HG03520 (cell line): ENCODE measurements around the gene FTL.
A peak's percentile ranks its signal among the peaks of the same experiment; 100 is the strongest.
"Not testable (repeated sequence)": the region's sequence is repeated elsewhere in the genome, so short reads cannot be mapped to it uniquely, and the experiment has no call there.

Experiments
- ATAC-seq: cut with Tn5 transposase; IDR thresholded peaks from one replicate; pipeline ENCODE4 v1.9.1; 2021; ENCODE audit warnings: mild to moderate bottlenecking, moderate library complexity; ENCODE audit not compliant: unreplicated experiment

FTL gene

GRCh38 chr19:48965040-48965805, at the start of gene FTL:
FTL (plus strand) TSS chr19:48965309; CDS start chr19:48965508, 199 bp downstream.
- ATAC-seq, result peak; percentile 62

- ATAC-seq, result no peak
These were observed 49.4 kb upstream of the FTL start for GRCh38 chr19:48915757-48916156.

- no peak for ATAC-seq
These were observed 47.0 kb upstream of the FTL start for GRCh38 chr19:48918071-48918470.

GRCh38 chr19:48918801-48919247, 46.3 kb upstream of the FTL start:
- ATAC-seq, result no peak

GRCh38 chr19:48919271-48919670, 45.8 kb upstream of the FTL start:
- not testable (repeated sequence) for ATAC-seq

- no peak for ATAC-seq
These were observed 44.2 kb upstream of the FTL start for GRCh38 chr19:48920949-48921348.

GRCh38 chr19:48921721-48922500, 43.2 kb upstream of the FTL start:
- ATAC-seq, result no peak

GRCh38 chr19:48922548-48923490, 42.3 kb upstream of the FTL start:
- ATAC-seq, result no peak

GRCh38 chr19:48925240-48925843, 39.8 kb upstream of the FTL start:
- ATAC-seq, result no peak

GRCh38 chr19:48925890-48926289, 39.2 kb upstream of the FTL start:
- ATAC-seq, result not testable (repeated sequence)

- no peak for ATAC-seq
These were observed 38.2 kb upstream of the FTL start for GRCh38 chr19:48926909-48927308.

GRCh38 chr19:48927692-48928091, 37.4 kb upstream of the FTL start:
- not testable (repeated sequence) for ATAC-seq

GRCh38 chr19:48928164-48929025, 36.7 kb upstream of the FTL start:
- ATAC-seq, result no peak

GRCh38 chr19:48933382-48933932, 31.7 kb upstream of the FTL start, which contains the start of gene DHDH:
DHDH (plus strand) TSS chr19:48933699; CDS start chr19:48933722, 23 bp downstream.
- ATAC-seq, result no peak

- no peak for ATAC-seq
These were observed 30.3 kb upstream of the FTL start for GRCh38 chr19:48934837-48935236.

GRCh38 chr19:48935864-48936263, 29.2 kb upstream of the FTL start:
- ATAC-seq, result no peak

GRCh38 chr19:48938256-48938655, 26.9 kb upstream of the FTL start:
- no peak for ATAC-seq

GRCh38 chr19:48940902-48941301, 24.2 kb upstream of the FTL start:
- ATAC-seq, result no peak

GRCh38 chr19:48943081-48943480, 22.0 kb upstream of the FTL start:
- ATAC-seq, result no peak
